Renal cortical epithelial cell (primary cell): ENCODE measurements around the gene TMPRSS11B. TPM values are rescaled to one million over a fixed set of nuclear protein-coding genes. Genes with fewer than 3 reads are reported as not detected.
"Not testable (repeated sequence)": the region's sequence is repeated elsewhere in the genome, so short reads cannot be mapped to it uniquely, and the experiment has no call there.

Experiments used
- DNase-seq: peaks from one replicate; pipeline ENCODE4 v3.0.0-alpha.2; 2011; ENCODE audit warnings: low read depth
- total RNA-seq: library from RNA; depleted of rRNA; stranded (reverse); fragments of >200 nt; gene quantifications from 2 replicates; pipeline ENCODE4 v1.2.3, GENCODE V29; 2014

The TMPRSS11B gene
- total RNA-seq, 1 donor from 2014 or later = not detected

GRCh38 chr4:68218044-68218443 lies 27.4 kb downstream of the TMPRSS11B start:
- DNase-seq = peak; percentile 17

GRCh38 chr4:68216501-68216900 lies 29.0 kb downstream of the TMPRSS11B start:
- DNase-seq = no peak

DNA sequence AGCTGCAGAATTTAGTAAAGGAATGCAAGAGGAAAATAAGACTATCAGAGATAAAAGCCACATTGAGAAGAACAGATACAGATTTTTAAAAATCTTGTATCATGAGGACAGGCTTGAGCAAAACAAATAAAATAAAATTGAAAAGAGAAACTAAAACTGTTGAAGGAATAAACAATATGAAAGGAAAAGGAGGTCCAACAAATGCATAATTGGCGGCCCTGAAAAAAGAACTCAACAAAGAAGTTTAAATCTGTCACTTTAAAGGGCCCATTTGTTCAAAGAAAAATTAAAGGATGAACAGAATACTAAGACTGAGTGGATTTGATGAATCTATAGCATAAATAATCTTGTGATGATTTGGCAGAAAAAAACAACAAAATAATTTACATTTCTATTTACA lies 36.5 kb downstream of the TMPRSS11B start:
- DNase-seq = no peak

DNA sequence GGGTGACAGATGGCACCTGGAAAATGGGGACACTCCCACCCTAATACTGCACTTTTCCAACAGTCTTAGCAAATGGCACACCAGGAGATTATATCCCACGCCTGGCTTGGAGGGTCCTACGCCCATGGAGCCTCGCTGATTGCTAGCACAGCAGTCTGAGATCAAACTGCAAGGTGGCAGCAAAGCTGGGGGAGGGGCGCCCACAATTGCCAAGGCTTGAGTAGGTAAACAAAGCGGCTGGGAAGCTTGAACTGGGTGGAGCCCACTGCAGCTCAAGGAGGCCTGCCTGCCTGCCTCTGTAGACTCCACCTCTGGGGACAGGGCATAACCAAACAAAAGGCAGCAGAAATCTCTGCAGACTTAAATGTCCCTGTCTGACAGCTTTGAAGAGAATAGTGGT lies 51.2 kb downstream of the TMPRSS11B start:
- not testable (repeated sequence) for DNase-seq

DNA sequence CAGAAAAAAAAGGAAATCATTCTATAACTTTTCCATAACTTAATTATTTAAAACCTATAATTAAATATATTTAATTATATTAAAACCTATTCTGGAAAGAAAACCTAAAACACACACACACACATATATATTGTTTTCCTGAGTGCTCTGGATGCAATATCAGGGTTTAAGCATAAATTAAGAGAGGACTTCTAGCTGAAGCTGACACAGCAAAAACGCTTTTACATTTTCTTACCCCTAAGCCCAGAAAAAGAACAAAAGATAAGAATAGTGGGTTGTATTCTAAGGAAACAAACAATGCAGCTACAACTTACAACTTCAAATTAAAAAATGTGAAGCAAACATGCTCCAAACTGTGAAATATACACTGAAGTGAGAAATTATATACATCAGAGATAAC lies 52.3 kb downstream of the TMPRSS11B start:
- DNase-seq = no peak

- DNase-seq = no peak
Observed at GRCh38 chr4:68187145-68187544, 58.3 kb downstream of the TMPRSS11B start.

DNA sequence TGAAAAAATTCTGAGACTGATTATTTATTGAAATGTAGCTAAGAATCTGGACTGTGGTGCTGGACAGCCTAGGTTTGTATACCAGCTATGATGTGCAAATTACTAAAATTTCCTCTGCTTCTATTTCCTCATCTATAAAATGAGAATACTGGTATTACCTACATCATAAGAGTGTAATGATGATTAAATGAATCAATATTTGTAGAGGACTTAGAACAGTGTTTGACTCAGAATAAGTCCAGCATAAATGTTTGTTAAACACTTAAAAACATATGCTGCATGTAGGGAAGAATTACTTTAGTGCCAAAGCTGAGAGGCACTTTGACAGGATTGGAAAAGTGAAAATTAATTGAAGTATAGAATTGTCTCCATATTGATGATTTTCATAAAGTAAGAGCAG lies 60.6 kb downstream of the TMPRSS11B start:
- no peak for DNase-seq

- DNase-seq = no peak
Observed at GRCh38 chr4:68183417-68183816, 62.1 kb downstream of the TMPRSS11B start.

DNA sequence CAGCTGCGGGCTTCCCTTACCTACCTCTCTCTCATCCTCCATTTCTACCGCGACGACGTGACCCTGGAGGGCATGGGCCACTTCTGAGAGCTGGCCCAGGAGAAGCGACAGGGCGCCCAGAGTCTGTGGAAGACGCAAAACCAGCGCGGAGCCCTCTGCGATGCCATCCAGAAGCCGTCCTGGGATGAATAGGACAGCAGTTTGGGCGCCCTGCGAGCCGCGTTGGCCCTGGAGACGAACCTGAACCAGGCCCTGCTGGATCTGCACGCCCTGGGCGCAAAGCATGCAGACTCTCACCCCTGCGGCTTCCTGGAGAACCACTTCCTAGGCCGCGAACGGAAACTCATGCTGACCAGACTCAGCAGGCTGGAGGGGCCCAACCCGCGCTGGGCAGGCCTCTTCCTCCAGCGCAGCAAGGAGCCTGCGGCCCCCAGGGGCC lies 63.1 kb downstream of the TMPRSS11B start:
- no peak for DNase-seq

- DNase-seq = peak; percentile 91
Observed at GRCh38 chr4:68180849-68181526, 64.5 kb downstream of the TMPRSS11B start.

GRCh38 chr4:68176904-68177303 lies 68.6 kb downstream of the TMPRSS11B start:
- DNase-seq = no peak

Other genes with a start within 250 kb of the TMPRSS11B start
- not detected in 2 replicates for gene TMPRSS11F, start 115.8 kb downstream of the TMPRSS11B start, total RNA-seq
- gene YTHDC1, start 104.4 kb upstream of the TMPRSS11B start, total RNA-seq = 33.2 and 85.3 TPM in 2 replicates
- gene TMPRSS11E, start 201.8 kb upstream of the TMPRSS11B start, total RNA-seq = 2.4 TPM in 1 of 2 replicates, not detected in the other